GM18526 (cell line): Measurements from ENCODE around the gene DHRS3.

Experiments used
- POLR2A ChIP-seq: IDR thresholded peaks from 3 replicates; pipeline ENCODE4 v1.6.1; 2011; ENCODE audit not compliant: insufficient read length; ENCODE audit errors: extremely low read depth

DHRS3 gene

GRCh38 chr1:12581179-12581578 is 36.8 kb downstream of the DHRS3 start:
- TF ChIP-seq POLR2A, result no peak

DNA sequence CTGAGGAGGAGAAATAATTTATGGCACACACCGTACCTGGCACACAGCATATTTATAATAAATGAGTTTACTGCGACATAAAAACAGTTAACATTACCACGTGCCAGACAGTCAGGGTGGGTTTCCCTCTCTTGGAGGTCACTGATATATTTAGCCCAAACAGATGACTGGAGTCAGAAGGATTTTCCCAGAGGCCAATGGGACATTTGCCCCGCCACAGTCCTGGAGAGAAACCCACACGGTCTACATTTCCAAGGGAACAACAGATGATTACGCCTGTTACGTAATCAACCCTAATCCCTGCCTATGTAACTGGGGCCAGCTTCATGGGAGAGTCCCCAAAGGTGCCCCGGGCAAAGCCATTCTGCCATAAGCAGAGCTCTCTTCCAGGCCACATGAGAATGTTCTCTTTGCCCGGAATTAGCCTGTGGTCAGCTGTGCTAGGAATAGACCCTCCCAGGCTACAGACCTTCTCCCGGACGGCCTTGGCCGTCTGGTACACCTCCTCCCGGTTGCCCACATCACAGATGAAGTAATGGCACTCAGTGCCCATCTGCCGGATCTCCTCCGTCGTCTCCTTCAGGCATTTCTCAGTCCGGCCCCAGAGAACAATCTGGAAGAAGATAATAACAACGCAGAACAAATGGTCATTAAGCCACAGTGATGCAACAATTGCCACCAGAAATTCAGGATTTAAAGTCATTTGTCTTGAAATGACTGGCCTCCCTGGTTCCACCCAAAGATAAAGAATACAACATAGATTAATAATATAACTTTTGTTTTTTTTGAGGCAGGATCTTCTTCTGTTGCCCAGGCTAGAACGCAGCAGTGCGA is 37.7 kb downstream of the DHRS3 start:
- TF ChIP-seq POLR2A, result no peak

DNA sequence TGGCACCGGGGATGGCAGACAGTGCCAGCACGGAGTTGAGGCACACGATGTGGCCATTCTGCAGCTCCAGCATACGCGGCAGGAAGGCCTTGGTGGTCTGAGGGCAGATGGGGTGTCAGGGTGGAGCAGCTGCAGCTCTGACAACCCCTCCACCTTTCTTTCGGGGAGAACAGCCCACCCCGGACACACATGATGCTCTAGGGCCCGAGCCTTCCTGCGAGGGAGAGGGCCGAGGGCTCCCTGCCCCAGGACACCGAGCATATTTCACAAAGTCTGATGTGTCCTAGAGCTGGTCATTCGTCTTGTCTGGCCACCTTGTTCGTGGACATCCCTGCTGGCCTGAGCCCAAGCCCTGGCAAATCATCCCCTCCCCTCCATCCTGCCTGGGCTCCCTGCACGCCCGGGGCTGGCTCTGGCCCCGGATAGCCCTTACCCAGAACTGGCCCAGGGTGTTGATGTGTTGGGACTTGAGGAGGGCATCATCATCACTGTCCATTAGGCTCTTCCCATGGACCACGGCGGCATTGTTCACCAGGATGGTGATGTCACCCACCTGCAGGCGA is 39.1 kb downstream of the DHRS3 start:
- no peak for TF ChIP-seq POLR2A

- TF ChIP-seq POLR2A, result no peak
These were observed 41.0 kb downstream of the DHRS3 start for GRCh38 chr1:12577020-12577419.

DNA sequence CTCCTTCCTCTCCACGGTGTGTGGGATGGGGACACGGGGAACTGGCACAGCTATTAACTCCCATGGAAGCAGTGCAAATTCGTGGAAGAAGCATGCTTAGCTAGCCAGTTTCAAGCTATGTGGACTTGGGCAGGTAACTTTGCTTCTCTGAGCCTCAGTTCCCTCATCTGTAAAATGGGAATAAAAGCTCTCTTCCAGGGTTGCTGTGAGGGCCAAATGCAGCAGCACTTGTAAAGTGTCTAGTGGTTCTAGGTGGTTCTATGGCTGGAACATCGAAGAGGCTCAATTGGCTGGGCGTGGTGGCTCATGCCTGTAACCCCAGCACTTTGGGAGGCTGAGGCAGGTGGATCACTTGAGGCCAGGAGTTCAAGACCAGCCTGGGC is 43.3 kb downstream of the DHRS3 start:
- TF ChIP-seq POLR2A, result no peak

GRCh38 chr1:12573015-12573825 is 44.8 kb downstream of the DHRS3 start:
- TF ChIP-seq POLR2A, result no peak

DNA sequence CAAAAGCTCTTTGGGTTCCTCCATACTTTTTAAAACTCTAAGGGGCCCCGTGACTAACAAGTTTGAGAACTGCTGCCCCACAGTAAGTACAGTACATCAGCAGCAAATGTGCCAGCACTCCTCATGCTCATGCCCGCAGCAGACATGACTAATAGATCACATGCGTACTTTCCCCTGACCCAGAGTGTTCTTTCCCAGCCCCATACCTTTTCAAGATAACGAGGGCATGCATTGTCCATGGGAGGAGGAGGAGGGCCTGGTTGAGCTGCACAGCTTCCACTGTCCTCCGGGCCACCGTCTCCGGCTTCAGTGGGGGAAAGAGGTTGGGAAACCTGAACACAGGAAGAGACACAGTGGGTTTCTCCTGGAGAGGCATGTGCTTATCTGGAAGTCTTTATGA is 45.5 kb downstream of the DHRS3 start:
- no peak for TF ChIP-seq POLR2A

DNA sequence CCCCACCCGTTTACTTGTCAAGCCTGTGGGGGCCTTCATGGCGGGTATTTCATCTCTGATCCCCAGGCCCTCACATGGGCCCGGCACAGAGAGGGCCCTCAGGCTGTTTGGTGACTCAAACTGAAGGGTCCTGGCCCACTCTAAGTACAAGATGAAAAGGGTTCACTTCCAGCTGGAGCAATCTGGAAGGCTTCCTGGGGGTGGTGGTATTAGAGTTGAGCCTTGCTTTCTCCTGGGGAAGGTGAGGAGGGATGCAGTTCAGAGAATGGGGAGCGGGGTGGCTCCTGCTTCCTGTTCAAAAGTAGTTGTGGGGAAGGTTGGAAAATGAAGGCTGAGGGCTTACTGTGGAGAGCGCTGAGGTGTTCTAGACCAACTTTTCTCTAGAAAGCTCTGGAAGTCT is 47.7 kb downstream of the DHRS3 start:
- TF ChIP-seq POLR2A, result no peak

- TF ChIP-seq POLR2A, result no peak
These were observed 49.8 kb downstream of the DHRS3 start for GRCh38 chr1:12568009-12568767.

GRCh38 chr1:12567288-12567819 is 50.7 kb downstream of the DHRS3 start:
- TF ChIP-seq POLR2A, result no peak

DNA sequence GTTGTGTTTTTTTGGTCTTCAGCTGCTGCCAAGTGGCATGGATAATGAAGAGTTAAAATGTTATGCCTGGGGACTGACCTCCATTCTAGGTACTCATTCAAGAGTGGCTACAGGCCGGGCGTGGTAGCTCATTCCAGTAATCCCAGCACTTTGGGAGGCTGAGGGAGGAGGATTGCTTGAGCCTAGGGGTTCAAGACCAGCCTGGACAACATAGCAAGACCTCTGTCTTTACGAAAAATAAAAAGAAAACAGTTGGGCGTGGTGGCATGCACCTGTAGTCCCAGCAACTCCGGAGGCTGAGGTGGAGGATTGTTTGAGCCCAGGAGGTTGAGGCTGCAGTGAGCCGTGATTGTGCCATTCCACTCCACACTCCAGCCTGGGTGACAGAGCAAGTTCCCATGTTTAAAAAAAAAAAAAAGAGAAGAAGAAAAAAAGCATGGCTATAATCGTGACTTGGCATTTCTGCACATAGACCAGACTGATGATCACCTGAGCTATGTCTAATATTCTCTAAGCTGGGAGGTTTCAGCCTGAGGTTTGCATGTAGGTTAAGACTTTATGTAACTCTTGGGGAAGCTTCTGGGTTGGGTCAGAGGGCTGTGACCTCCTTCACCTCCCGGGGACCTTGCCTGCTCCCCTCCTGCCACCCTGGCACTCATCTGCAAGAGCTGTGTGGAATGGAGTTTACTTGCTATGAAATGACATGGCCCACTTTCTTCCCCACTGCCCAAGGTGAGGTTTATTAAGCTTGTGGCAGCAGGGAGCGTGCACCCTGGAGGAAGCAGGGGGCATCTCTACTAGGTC is 51.3 kb downstream of the DHRS3 start:
- no peak for TF ChIP-seq POLR2A

- TF ChIP-seq POLR2A, result no peak
These were observed 52.1 kb downstream of the DHRS3 start for GRCh38 chr1:12565966-12566352.

GRCh38 chr1:12565094-12565965 is 52.7 kb downstream of the DHRS3 start:
- no peak for TF ChIP-seq POLR2A

- TF ChIP-seq POLR2A, result no peak
These were observed 54.9 kb downstream of the DHRS3 start for GRCh38 chr1:12562955-12563576.
